ENCODE data around the gene PTPN20.
"Not testable (repeated sequence)": the region's sequence is repeated elsewhere in the genome, so short reads cannot be mapped to it uniquely, and the experiment has no call there.

GRCh38 chr10:46928810-46929209 lies 17.6 kb downstream of the PTPN20 start:
- TF ChIP-seq, protein P1, sequence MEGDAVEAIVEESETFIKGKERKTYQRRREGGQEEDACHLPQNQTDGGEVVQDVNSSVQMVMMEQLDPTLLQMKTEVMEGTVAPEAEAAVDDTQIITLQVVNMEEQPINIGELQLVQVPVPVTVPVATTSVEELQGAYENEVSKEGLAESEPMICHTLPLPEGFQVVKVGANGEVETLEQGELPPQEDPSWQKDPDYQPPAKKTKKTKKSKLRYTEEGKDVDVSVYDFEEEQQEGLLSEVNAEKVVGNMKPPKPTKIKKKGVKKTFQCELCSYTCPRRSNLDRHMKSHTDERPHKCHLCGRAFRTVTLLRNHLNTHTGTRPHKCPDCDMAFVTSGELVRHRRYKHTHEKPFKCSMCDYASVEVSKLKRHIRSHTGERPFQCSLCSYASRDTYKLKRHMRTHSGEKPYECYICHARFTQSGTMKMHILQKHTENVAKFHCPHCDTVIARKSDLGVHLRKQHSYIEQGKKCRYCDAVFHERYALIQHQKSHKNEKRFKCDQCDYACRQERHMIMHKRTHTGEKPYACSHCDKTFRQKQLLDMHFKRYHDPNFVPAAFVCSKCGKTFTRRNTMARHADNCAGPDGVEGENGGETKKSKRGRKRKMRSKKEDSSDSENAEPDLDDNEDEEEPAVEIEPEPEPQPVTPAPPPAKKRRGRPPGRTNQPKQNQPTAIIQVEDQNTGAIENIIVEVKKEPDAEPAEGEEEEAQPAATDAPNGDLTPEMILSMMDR (conservative IDR thresholded peaks at IDR 0.05; ENCODE audit: low read length), result not testable (repeated sequence)
- TF ChIP-seq EZH2phosphoT487 (IDR thresholded peaks at IDR 0.05; ENCODE audit: borderline replicate concordance, low read depth, low read length), result not testable (repeated sequence)

Measured in OCI-LY7 (cell line).